ENCODE measurements around the gene PIKFYVE.
A peak's percentile ranks its signal among the peaks of the same experiment; 100 is the strongest.
"Not testable (repeated sequence)": the region's sequence is repeated elsewhere in the genome, so short reads cannot be mapped to it uniquely, and the experiment has no call there.

The PIKFYVE gene

DNA sequence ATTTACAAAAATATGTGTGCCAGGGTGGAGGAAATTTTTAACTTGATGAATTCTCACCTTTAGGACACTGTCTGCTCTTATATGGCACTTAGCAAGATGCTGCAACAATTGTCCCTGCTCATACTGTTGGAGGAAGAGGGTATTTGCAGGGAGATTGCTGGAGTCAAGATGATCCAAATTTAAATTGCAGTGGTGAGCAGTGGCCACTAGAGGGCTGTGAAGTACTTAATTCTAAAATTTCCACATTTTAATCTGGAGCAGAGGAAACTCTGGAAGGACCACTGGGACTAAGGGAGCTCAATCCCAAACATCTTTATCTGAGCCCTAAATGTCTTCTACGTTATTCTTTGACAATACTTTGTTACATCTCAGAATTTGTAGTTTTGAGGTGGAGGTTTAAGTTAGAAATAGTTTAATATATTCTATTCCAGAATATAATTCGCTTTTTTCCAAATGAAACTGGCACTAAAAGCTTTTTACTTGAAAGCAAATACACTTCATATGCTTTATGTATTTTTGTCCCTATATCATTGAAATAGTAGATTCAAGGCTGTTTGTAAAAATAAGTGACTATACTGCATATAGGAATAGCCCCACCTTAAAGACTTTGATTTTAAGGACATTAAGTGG, 107.5 kb downstream of the PIKFYVE start:
- no CpG with 5 or more reads among the region's 2 CpGs for WGBS (ENCODE audit: extremely low coverage, insufficient coverage, low lambda C conversion rate)
- DNase-seq = peak; percentile 70
- Histone ChIP-seq H2AK5ac (ENCODE audit: low read length) (no peak overlapping the region), H3K9ac (ENCODE audit: low read length) (no peak overlapping the region), H2BK5ac (ENCODE audit: low read length) (no peak overlapping the region), H3K79me2 (ENCODE audit: control insufficient read depth, insufficient read depth, low read length) (no peaks in the 10 kb centered on the region), H3K4me3 (ENCODE audit: low read length) (no peak overlapping the region), H3K23ac (ENCODE audit: low read length) (no peak overlapping the region), H3K4ac (ENCODE audit: low read depth, low read length) (no peak overlapping the region), H2BK120ac (ENCODE audit: low read depth, low read length) (no peak overlapping the region), H3K56ac (ENCODE audit: low read length) (no peak overlapping the region), H3K4me1 (ENCODE audit: control insufficient read depth, low read depth, low read length) (no peaks in the 10 kb centered on the region), H2BK15ac (replicated peaks; ENCODE audit: low read depth) (no peak overlapping the region), H4K5ac (ENCODE audit: low read length) (no peak overlapping the region), H3K36me3 (ENCODE audit: control insufficient read depth, insufficient read depth, low read length) (no peaks in the 10 kb centered on the region), H3K27me3 (ENCODE audit: insufficient read depth, low read length, poor library complexity) (no peaks in the 10 kb centered on the region), H3K4me2 (ENCODE audit: low read length) (no peak overlapping the region), H4K8ac (ENCODE audit: low read depth, low read length) (no peak overlapping the region), H3K79me1 (ENCODE audit: low read length) (no peaks in the 10 kb centered on the region), H3K18ac (ENCODE audit: low read length) (no peak overlapping the region), H3K27ac (ENCODE audit: low read depth, low read length) (no peak overlapping the region)

DNA sequence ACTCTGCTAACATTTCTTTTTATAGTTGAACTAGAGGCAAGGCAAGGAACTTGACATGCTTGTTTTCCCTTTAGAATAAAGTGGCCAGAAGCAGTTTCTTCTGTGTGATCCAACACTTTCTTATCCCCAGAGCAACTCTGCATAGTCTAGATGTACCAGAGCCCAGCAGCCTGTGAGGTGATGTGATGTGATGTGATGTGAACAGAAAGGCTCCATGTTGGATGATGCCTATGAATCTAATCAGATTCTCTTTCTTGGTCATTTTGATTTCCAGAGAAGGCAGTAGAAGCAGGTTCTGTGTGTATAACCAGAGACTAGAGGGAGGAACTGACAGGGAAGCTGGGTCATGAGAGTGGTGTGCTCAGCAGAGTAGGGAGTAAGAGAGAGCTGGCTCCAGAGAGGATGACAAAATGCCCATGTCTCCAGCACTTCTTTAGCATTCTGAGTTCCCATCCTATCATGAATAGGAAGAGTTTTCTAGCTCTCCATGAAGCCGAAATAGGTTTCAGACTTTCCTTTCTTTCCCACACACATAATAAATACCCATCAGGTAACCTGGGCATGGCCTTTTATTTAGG, 109.5 kb downstream of the PIKFYVE start:
- Histone ChIP-seq H3K4me2 (ENCODE audit: low read length) (no peak overlapping the region), H2BK5ac (ENCODE audit: low read length) (no peak overlapping the region), H3K56ac (ENCODE audit: low read length) (no peak overlapping the region), H3K4me3 (ENCODE audit: low read length) (no peak overlapping the region), H2BK15ac (replicated peaks; ENCODE audit: low read depth) (no peak overlapping the region), H3K4ac (ENCODE audit: low read depth, low read length) (no peak overlapping the region), H3K27ac (ENCODE audit: low read depth, low read length) (no peak overlapping the region), H4K8ac (ENCODE audit: low read depth, low read length) (no peak overlapping the region), H4K5ac (ENCODE audit: low read length) (no peak overlapping the region), H2AK5ac (ENCODE audit: low read length) (no peak overlapping the region), H3K23ac (ENCODE audit: low read length) (no peak overlapping the region), H3K79me1 (ENCODE audit: low read length) (no peaks in the 10 kb centered on the region), H2BK120ac (ENCODE audit: low read depth, low read length) (no peak overlapping the region), H3K36me3 (ENCODE audit: control insufficient read depth, insufficient read depth, low read length) (no peaks in the 10 kb centered on the region), H3K79me2 (ENCODE audit: control insufficient read depth, insufficient read depth, low read length) (no peaks in the 10 kb centered on the region), H3K18ac (ENCODE audit: low read length) (no peak overlapping the region), H3K9ac (ENCODE audit: low read length) (no peak overlapping the region), H3K27me3 (ENCODE audit: insufficient read depth, low read length, poor library complexity) (no peaks in the 10 kb centered on the region), H3K4me1 (ENCODE audit: control insufficient read depth, low read depth, low read length) (no peaks in the 10 kb centered on the region)
- WGBS (ENCODE audit: extremely low coverage, insufficient coverage, low lambda C conversion rate) = no CpG with 5 or more reads among the region's 1 CpG
- DNase-seq = no peak

DNA sequence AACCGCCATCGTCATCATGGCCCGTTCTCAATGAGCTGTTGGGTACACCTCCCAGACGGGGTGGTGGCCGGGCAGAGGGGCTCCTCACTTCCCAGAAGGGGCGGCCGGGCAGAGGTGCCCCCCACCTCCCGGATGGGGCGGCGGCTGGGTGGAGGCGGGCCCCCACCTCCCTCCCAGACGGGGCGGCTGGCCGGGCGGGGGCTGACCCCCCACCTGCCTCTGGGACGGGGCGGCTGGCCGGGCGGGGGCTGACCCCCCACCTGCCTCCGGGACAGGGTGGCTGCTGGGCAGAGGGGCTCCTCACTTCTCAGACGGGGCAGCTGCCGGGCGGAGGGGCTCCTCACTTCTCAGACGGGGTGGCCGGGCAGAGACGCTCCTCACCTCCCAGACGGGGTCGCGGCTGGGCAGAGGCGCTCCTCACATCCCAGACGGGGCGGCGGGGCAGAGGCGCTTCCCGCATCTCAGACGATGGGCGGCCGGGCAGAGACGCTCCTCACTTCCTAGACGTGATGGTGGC, 111.3 kb downstream of the PIKFYVE start:
- H3K18ac ChIP-seq (ENCODE audit: low read length); H3K36me3 ChIP-seq (ENCODE audit: control insufficient read depth, insufficient read depth, low read length); H3K79me1 ChIP-seq (ENCODE audit: low read length); H3K56ac ChIP-seq (ENCODE audit: low read length); H2AK5ac ChIP-seq (ENCODE audit: low read length); H3K27ac ChIP-seq (ENCODE audit: low read depth, low read length); H3K4ac ChIP-seq (ENCODE audit: low read depth, low read length); H3K9ac ChIP-seq (ENCODE audit: low read length); H3K4me1 ChIP-seq (ENCODE audit: control insufficient read depth, low read depth, low read length); H3K4me2 ChIP-seq (ENCODE audit: low read length); H2BK5ac ChIP-seq (ENCODE audit: low read length); H3K79me2 ChIP-seq (ENCODE audit: control insufficient read depth, insufficient read depth, low read length); H3K27me3 ChIP-seq (ENCODE audit: insufficient read depth, low read length, poor library complexity); DNase-seq; H4K5ac ChIP-seq (ENCODE audit: low read length); H3K4me3 ChIP-seq (ENCODE audit: low read length); H2BK120ac ChIP-seq (ENCODE audit: low read depth, low read length); H4K8ac ChIP-seq (ENCODE audit: low read depth, low read length); H2BK15ac ChIP-seq (replicated peaks; ENCODE audit: low read depth); H3K23ac ChIP-seq (ENCODE audit: low read length): not testable (repeated sequence)
- WGBS (ENCODE audit: extremely low coverage, insufficient coverage, low lambda C conversion rate) = 100% methylated on average over 1 of the region's 40 CpGs

DNA sequence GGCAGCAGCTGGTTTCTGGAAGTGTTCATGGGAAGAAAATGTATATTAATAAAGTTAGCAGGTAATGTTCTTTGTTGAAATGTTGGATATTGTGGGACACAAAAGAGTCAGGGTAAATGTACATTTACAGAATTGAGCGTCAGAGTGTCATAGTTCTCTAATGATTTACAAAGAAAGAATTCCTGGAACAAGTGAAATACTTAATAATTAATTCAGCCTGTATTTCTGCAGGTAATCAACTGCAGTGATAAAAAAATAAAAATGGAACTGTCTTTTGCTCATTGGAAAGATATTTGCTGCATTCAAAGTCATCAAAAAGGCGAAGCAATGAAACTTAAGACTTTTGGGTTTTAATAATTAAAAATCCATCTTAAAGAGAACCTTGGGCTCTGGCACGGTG, 113.1 kb downstream of the PIKFYVE start:
- Histone ChIP-seq H3K23ac (ENCODE audit: low read length) (no peak overlapping the region), H3K4ac (ENCODE audit: low read depth, low read length) (no peak overlapping the region), H4K8ac (ENCODE audit: low read depth, low read length) (no peak overlapping the region), H2BK5ac (ENCODE audit: low read length) (no peak overlapping the region), H3K9ac (ENCODE audit: low read length) (no peak overlapping the region), H4K5ac (ENCODE audit: low read length) (no peak overlapping the region), H3K18ac (ENCODE audit: low read length) (no peak overlapping the region), H2AK5ac (ENCODE audit: low read length) (no peak overlapping the region), H3K27me3 (ENCODE audit: insufficient read depth, low read length, poor library complexity) (no peaks in the 10 kb centered on the region), H3K36me3 (ENCODE audit: control insufficient read depth, insufficient read depth, low read length) (no peaks in the 10 kb centered on the region), H3K4me1 (ENCODE audit: control insufficient read depth, low read depth, low read length) (no peaks in the 10 kb centered on the region), H3K27ac (ENCODE audit: low read depth, low read length) (no peak overlapping the region), H2BK15ac (replicated peaks; ENCODE audit: low read depth) (no peak overlapping the region), H3K79me2 (ENCODE audit: control insufficient read depth, insufficient read depth, low read length) (no peaks in the 10 kb centered on the region), H3K56ac (ENCODE audit: low read length) (no peak overlapping the region), H2BK120ac (ENCODE audit: low read depth, low read length) (no peak overlapping the region), H3K4me3 (ENCODE audit: low read length) (no peak overlapping the region), H3K4me2 (ENCODE audit: low read length) (no peak overlapping the region), H3K79me1 (ENCODE audit: low read length) (no peaks in the 10 kb centered on the region)
- DNase-seq = no peak
- WGBS (ENCODE audit: extremely low coverage, insufficient coverage, low lambda C conversion rate) = no CpG with 5 or more reads among the region's 3 CpGs

DNA sequence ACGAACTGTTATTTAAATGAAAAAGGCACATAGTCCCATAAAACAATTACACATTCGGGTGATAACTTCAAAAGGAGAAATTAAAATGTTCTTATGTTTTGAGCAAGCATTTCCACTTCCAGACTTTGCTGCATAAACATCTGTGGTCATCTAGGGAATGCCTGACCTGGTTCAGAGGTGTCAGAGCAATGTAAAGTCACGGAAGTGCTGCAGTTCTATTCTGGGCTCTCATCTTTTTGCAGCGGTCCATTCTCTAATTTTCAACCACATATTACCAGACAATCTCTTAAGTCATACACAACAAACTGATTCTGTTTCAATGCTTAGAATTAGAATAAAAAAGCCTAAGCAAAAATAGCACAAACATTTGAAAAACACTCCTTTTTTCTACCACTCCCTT, 118.6 kb downstream of the PIKFYVE start:
- no peak overlapping the region for H3K4me2 ChIP-seq (ENCODE audit: low read length)
- H3K9ac ChIP-seq (ENCODE audit: low read length) = no peak overlapping the region
- H2BK120ac ChIP-seq (ENCODE audit: low read depth, low read length) = no peak overlapping the region
- H3K4me3 ChIP-seq (ENCODE audit: low read length) = no peak overlapping the region
- no peaks in the 10 kb centered on the region for H3K79me1 ChIP-seq (ENCODE audit: low read length)
- H4K5ac ChIP-seq (ENCODE audit: low read length) = no peak overlapping the region
- no peak overlapping the region for H2BK5ac ChIP-seq (ENCODE audit: low read length)
- no peak overlapping the region for H3K18ac ChIP-seq (ENCODE audit: low read length)
- no CpG with 5 or more reads among the region's 4 CpGs for WGBS (ENCODE audit: extremely low coverage, insufficient coverage, low lambda C conversion rate)
- no peak overlapping the region for H2BK15ac ChIP-seq (replicated peaks; ENCODE audit: low read depth)
- no peaks in the 10 kb centered on the region for H3K36me3 ChIP-seq (ENCODE audit: control insufficient read depth, insufficient read depth, low read length)
- no peak overlapping the region for H4K8ac ChIP-seq (ENCODE audit: low read depth, low read length)
- H3K56ac ChIP-seq (ENCODE audit: low read length) = no peak overlapping the region
- H3K4ac ChIP-seq (ENCODE audit: low read depth, low read length) = no peak overlapping the region
- H3K4me1 ChIP-seq (ENCODE audit: control insufficient read depth, low read depth, low read length) = no peaks in the 10 kb centered on the region
- no peaks in the 10 kb centered on the region for H3K27me3 ChIP-seq (ENCODE audit: insufficient read depth, low read length, poor library complexity)
- H3K79me2 ChIP-seq (ENCODE audit: control insufficient read depth, insufficient read depth, low read length) = no peaks in the 10 kb centered on the region
- no peak overlapping the region for H2AK5ac ChIP-seq (ENCODE audit: low read length)
- H3K27ac ChIP-seq (ENCODE audit: low read depth, low read length) = no peak overlapping the region
- H3K23ac ChIP-seq (ENCODE audit: low read length) = no peak overlapping the region
- no peak for DNase-seq

DNA sequence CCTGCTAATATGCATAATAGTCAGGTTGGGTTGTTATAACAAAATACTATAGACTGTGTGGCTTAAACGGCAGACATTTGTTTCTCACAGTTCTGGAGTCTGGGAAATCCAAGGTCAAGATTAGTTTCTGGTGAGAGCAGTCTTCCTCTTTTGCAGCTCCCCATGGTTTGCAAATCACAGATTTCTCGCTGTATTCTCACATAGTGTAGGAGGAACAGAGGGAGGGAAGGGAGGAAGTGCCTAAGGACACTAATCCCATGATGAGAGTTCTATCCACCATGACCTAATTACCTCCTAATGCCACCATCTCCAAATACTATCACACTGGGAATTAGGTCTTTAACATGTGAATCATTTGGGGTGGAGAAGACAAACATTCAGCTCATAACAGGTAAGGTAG, 120.5 kb downstream of the PIKFYVE start:
- Histone ChIP-seq H3K4me2 (ENCODE audit: low read length) (no peak overlapping the region), H2AK5ac (ENCODE audit: low read length) (no peak overlapping the region), H3K4me3 (ENCODE audit: low read length) (no peak overlapping the region)

More for the DNA sequence above, 120.5 kb downstream of the PIKFYVE start:
- Histone ChIP-seq H2BK5ac (ENCODE audit: low read length) (no peak overlapping the region), H4K8ac (ENCODE audit: low read depth, low read length) (no peak overlapping the region), H2BK15ac (replicated peaks; ENCODE audit: low read depth) (no peak overlapping the region), H3K36me3 (ENCODE audit: control insufficient read depth, insufficient read depth, low read length) (no peaks in the 10 kb centered on the region), H3K27me3 (ENCODE audit: insufficient read depth, low read length, poor library complexity) (no peaks in the 10 kb centered on the region), H3K18ac (ENCODE audit: low read length) (no peak overlapping the region), H3K27ac (ENCODE audit: low read depth, low read length) (no peak overlapping the region), H3K56ac (ENCODE audit: low read length) (no peak overlapping the region), H3K4ac (ENCODE audit: low read depth, low read length) (no peak overlapping the region), H3K4me1 (ENCODE audit: control insufficient read depth, low read depth, low read length) (no peaks in the 10 kb centered on the region), H3K79me1 (ENCODE audit: low read length) (no peaks in the 10 kb centered on the region), H3K79me2 (ENCODE audit: control insufficient read depth, insufficient read depth, low read length) (no peaks in the 10 kb centered on the region), H3K9ac (ENCODE audit: low read length) (no peak overlapping the region), H4K5ac (ENCODE audit: low read length) (no peak overlapping the region), H2BK120ac (ENCODE audit: low read depth, low read length) (no peak overlapping the region), H3K23ac (ENCODE audit: low read length) (no peak overlapping the region)
- no CpG with 5 or more reads among the region's 2 CpGs for WGBS (ENCODE audit: extremely low coverage, insufficient coverage, low lambda C conversion rate)
- DNase-seq = peak; percentile 32
